WTC11 (cell line): ENCODE data around the gene PSMA7. TPM values are rescaled to one million over a fixed set of nuclear protein-coding genes. Genes with fewer than 3 reads are reported as not detected.
A peak's percentile ranks its signal among the peaks of the same experiment; 100 is the strongest.

Source experiments
- ATAC-seq: fragments of 200-7000 bp; cut with Tn5 transposase; 2 replicates; pipeline ENCODE4 v1.10.0; 2021; ENCODE audit warnings: mild to moderate bottlenecking, moderate library complexity
- CTCF ChIA-PET: fragments of 300-600 bp; sonication (Branson Sonifier 250); formaldehyde crosslinking; loops from one replicate; lab custom pipeline; 2021; ENCODE audit warnings: antibody characterized with exemption; lab: Charles Lee
- POLR2A ChIA-PET: fragments of 350-600 bp; sonication (Branson Sonifier 250); formaldehyde crosslinking; loops from one replicate; lab custom pipeline; 2021; ENCODE audit warnings: antibody characterized with exemption; lab: Charles Lee
- DNase-seq: peaks from one replicate; pipeline ENCODE4 v3.0.0; 2021; ENCODE audit warnings: low spot score
- H3K27ac Mint-ChIP-seq: 2 replicates; pipeline ENCODE4 v1.8.0; 2021; ENCODE audit warnings: mixed read lengths
- H3K27me3 Mint-ChIP-seq: 2 replicates; pipeline ENCODE4 v1.8.0; 2021; ENCODE audit warnings: low read depth, mild to moderate bottlenecking, moderate library complexity, mixed read lengths
- H3K36me3 Mint-ChIP-seq: 2 replicates; pipeline ENCODE4 v1.8.0; 2021; ENCODE audit warnings: mixed read lengths
- H3K4me1 Mint-ChIP-seq: 2 replicates; pipeline ENCODE4 v1.8.0; 2022; ENCODE audit warnings: mixed read lengths
- H3K4me3 Mint-ChIP-seq: 2 replicates; pipeline ENCODE4 v1.8.0; 2021; ENCODE audit warnings: mild to moderate bottlenecking, moderate library complexity, mixed read lengths
- H3K9me3 Mint-ChIP-seq: 2 replicates; pipeline ENCODE4 v1.8.0; 2021; ENCODE audit warnings: mixed read lengths
- ARID4B ChIP-seq: sonication (generic); formaldehyde crosslinking; IDR thresholded peaks from 2 replicates; pipeline ENCODE4 v1.8.0; 2023; ENCODE audit warnings: missing genetic modification reagents, mild to moderate bottlenecking, borderline replicate concordance
- MXD4 ChIP-seq: fragments of 250-450 bp; sonication (Bioruptor Pico); IDR thresholded peaks from 2 replicates; pipeline ENCODE4 v1.8.0; 2021; ENCODE audit warnings: mild to moderate bottlenecking, moderate library complexity, borderline replicate concordance
- OVOL2 ChIP-seq: fragments of 250-450 bp; sonication (Bioruptor Pico); IDR thresholded peaks from 2 replicates; pipeline ENCODE4 v1.9.0; 2021; ENCODE audit warnings: mild to moderate bottlenecking, borderline replicate concordance
- PRRX2 ChIP-seq: fragments of 250-450 bp; sonication (Bioruptor Pico); IDR thresholded peaks from 2 replicates; pipeline ENCODE4 v1.8.0; 2021; ENCODE audit warnings: mild to moderate bottlenecking
- STAT6 ChIP-seq: sonication (generic); formaldehyde crosslinking; conservative IDR thresholded peaks from 2 replicates; pipeline ENCODE4 v1.8.1; 2023; ENCODE audit warnings: mild to moderate bottlenecking, low read depth, missing genetic modification reagents, moderate library complexity
- ZBTB43 ChIP-seq: sonication (generic); formaldehyde crosslinking; IDR thresholded peaks from 2 replicates; pipeline ENCODE4 v1.8.1; 2023; ENCODE audit warnings: mild to moderate bottlenecking, missing genetic modification reagents
- ZNF281 ChIP-seq: sonication (generic); formaldehyde crosslinking; IDR thresholded peaks from 2 replicates; pipeline ENCODE4 v1.8.0; 2023; ENCODE audit warnings: mild to moderate bottlenecking, missing genetic modification reagents
- ZNF423 ChIP-seq: fragments of 250-450 bp; sonication (Bioruptor Pico); IDR thresholded peaks from 2 replicates; pipeline ENCODE4 v2.1.2; 2022; ENCODE audit warnings: mild to moderate bottlenecking, moderate library complexity
- ZNF425 ChIP-seq: fragments of 250-450 bp; sonication (Bioruptor Pico); conservative IDR thresholded peaks from 2 replicates; pipeline ENCODE4 v1.9.0; 2021; ENCODE audit warnings: mild to moderate bottlenecking
- total RNA-seq: library from RNA; stranded (reverse); gene quantifications from 3 replicates; pipeline ENCODE4 v1.2.3, GENCODE V29; 2021

The PSMA7 gene
- total RNA-seq, 1 experiment from 2014 or later, result 364 TPM

GRCh38 chr20:62141397-62142251 is 1.6 kb downstream of the PSMA7 start:
- ChIA-PET POLR2A (interaction anchor here (0.5 kb wide), 1 partner anchor 73 kb away, joined by 3 read pairs; no protein-coding TSS in a partner anchor), CTCF (interaction anchor here (0.8 to 3.8 kb wide), 8 partner anchors 9 to 131 kb away, joined by 3 to 27 read pairs (median 4); partner anchors contain the start of gene LSM14B)
- Mint-ChIP-seq H3K4me3 (peak overlapping the region; percentile 87), H3K27me3 (no peaks in the 10 kb centered on the region), H3K27ac (peak overlapping the region; percentile 94), H3K9me3 (no peaks in the 10 kb centered on the region), H3K36me3 (peaks cover 48% of the 10 kb centered on the region)
- ATAC-seq, result peak; percentile 18; the same call in 1 of the 2 replicates
- TF ChIP-seq ARID4B (CRISPR knock-in tag) (0 out of 2 replicates have a peak, but pooled peaks have one; percentile 23), PRRX2 (CRISPR knock-in tag) (0 out of 2 replicates have a peak, but pooled peaks have one; percentile 2), MXD4 (no peak), ZNF425 (no peak), ZNF281 (CRISPR knock-in tag) (no peak)
- TF ChIP-seq, all 79 proteins: peak for 2
- peaks cover 26% of the 10 kb centered on the region for H3K4me1 Mint-ChIP-seq
- DNase-seq, result no peak

- TF ChIP-seq ZNF423 (CRISPR knock-in tag), result no peak
- TF ChIP-seq OVOL2, result no peak
- TF ChIP-seq STAT6 (CRISPR knock-in tag), result no peak
- no peak for TF ChIP-seq ZBTB43 (CRISPR knock-in tag)
- TF ChIP-seq ZNF425, result no peak
- TF ChIP-seq, all 79 proteins: peak for 0
- H3K9me3 Mint-ChIP-seq, result no peaks in the 10 kb centered on the region
- no peak for ATAC-seq
- H3K4me1 Mint-ChIP-seq, result peaks cover 26% of the 10 kb centered on the region
- H3K27me3 Mint-ChIP-seq, result no peaks in the 10 kb centered on the region
- peak overlapping the region; percentile 87; the same call in 1 of the 2 replicates for H3K4me3 Mint-ChIP-seq
- CTCF ChIA-PET, result interaction anchor here (0.8 to 3.8 kb wide), 4 partner anchors 13 to 71 kb away, joined by 3 to 27 read pairs (median 4); no protein-coding TSS in a partner anchor
- no peak for DNase-seq
- POLR2A ChIA-PET, result no interaction called here
- H3K36me3 Mint-ChIP-seq, result peaks cover 54% of the 10 kb centered on the region
- peak overlapping the region; percentile 61 for H3K27ac Mint-ChIP-seq
These were observed 2.2 kb downstream of the PSMA7 start for GRCh38 chr20:62141043-62141396.
